Heart right ventricle (tissue), 16 donors: Measurements from ENCODE around the gene LRP1B. TPM values are rescaled to one million over a fixed set of nuclear protein-coding genes. Genes with fewer than 3 reads are reported as not detected.

ENCODE experiments used
- ATAC-seq, 8 donors: fragments of 200-7000 bp; cut with Tn5 transposase; one replicate each; pipeline ENCODE4 v1.9.1; 2020; ENCODE audit warnings: mild to moderate bottlenecking in 8 of 8, moderate library complexity in 8 of 8, moderate number of reproducible peaks in 1 of 8
- DNase-seq, 2 donors: peaks; one replicate each; pipeline ENCODE4 v3.0.0-alpha.2; 2020
- H3K27ac ChIP-seq, 10 donors: fragments of 200-600 bp; sonication (generic) in 2 of 10; one replicate each; pipeline versions ENCODE4 v1.5.0 to v1.8.0; 2020 to 2022; ENCODE audit warnings: mild to moderate bottlenecking in 3 of 10
- H3K27me3 ChIP-seq, 7 donors: fragments of 200-600 bp; one replicate each; pipeline ENCODE4 v1.8.0; 2021 to 2022; ENCODE audit warnings: mild to moderate bottlenecking in 2 of 7
- H3K36me3 ChIP-seq, 9 donors: fragments of 200-600 bp; sonication (generic) in 1 of 9; one replicate each; pipeline versions ENCODE4 v1.5.0 to v1.8.0; 2020 to 2022; ENCODE audit warnings: mild to moderate bottlenecking in 2 of 9
- H3K4me1 ChIP-seq, 9 donors: fragments of 200-600 bp; sonication (generic) in 1 of 9; one replicate each; pipeline versions ENCODE4 v1.5.0 to v1.8.0; 2020 to 2022; ENCODE audit warnings: mild to moderate bottlenecking in 4 of 9
- H3K4me3 ChIP-seq, 10 donors: fragments of 200-600 bp; sonication (generic) in 2 of 10; one replicate each; pipeline versions ENCODE4 v1.5.0 to v1.8.0; 2020 to 2022; ENCODE audit warnings: mild to moderate bottlenecking in 7 of 10, moderate library complexity in 2 of 10
- H3K9me3 ChIP-seq, 11 donors: fragments of 200-600 bp in 10 of 11; sonication (generic) in 2 of 11; one replicate each; pipeline versions ENCODE4 v1.5.0 to v1.8.0; 2013 to 2022; ENCODE audit warnings: mild to moderate bottlenecking in 2 of 11, control low read depth in 1 of 11, moderate library complexity in 1 of 11
- CTCF ChIP-seq, 9 donors: fragments of 200-600 bp; sonication (generic) in 2 of 9; IDR thresholded peaks; one replicate each; pipeline versions ENCODE4 v1.5.0 to v1.8.0; 2021 to 2022; ENCODE audit warnings: antibody characterized with exemption in 9 of 9, mild to moderate bottlenecking in 5 of 9, moderate library complexity in 1 of 9
- WGBS, 2 donors: extraction: QIAGEN DNeasy Blood & Tissue Kit; methylation state at CpG; one replicate each; pipeline ENCODE4 v1.1.7; 2013; ENCODE audit warnings: inconsistent platforms in 1 of 2; 5-methylcytosine and 5-hydroxymethylcytosine counted together
- intact Hi-C, 10 donors: fragments of 100-400 bp; cut with DNase I; formaldehyde crosslinking; loops; one replicate each; pipeline versions ENCODE4 v1.11.1 to v1.14.2; 2022
- polyA plus RNA-seq, 2 donors: library from polyadenylated mRNA; stranded (reverse); fragments of 200-250 nt; gene quantifications; one replicate each; pipeline ENCODE4 v1.2.3, GENCODE V29; 2013
- total RNA-seq, 10 donors: library from RNA; stranded (reverse); fragmentation: NEBNext Ultra II Directional in 3 of 10; extraction: Animal tissue kit (Norgen Biotek cat#: 25700) in 3 of 10; gene quantifications; one replicate each; pipeline versions ENCODE4 v1.2.1 to v1.2.4, GENCODE V29; 2021 to 2023
- donor health status: Arrhythmogenic right ventricular cardiomyopathy.
- donor health status: ischemic (EF 13 %, LVEDD 7.1; RV severe dilation, severe dysfunction).
- donor health status: healthy with polysubstance abuse.
- donor health status: DM: no; HTN: yes; CAD: no.
- donor health status: DM: no; HTN: no; CAD: no.
- donor health status: ischemic (EF 25% LVEDD 6.9; RV normal size, moderate dysfunction).
- donor health status: ischemic (EF 25% LVEDD 5.7; RV mildly dilated, moderate dysfunction).
- donor health status: healthy.
- donor health status: DM: yes; HTN: yes; CAD: no.
- donor health status: Ischemic cardiomyopathy.
- donor health status: ischemic (EF 35%, LVEDD 5.7; RV mildly dilated, moderate dysfunction).
- donor health status: nonischemic (EF 11% LVEDD 7.7; RV severe dilation, severe dysfunction).
- donor health status: DM: yes; HTN: yes; CAD: no.
- donor health status: PGD.
- donor health status: ischemic (EF 29% LVEDD 5.4; RV normal size, mild dysfunction).
- donor health status: nonischemic (EF 23%, LVEDD 6.1; RV moderate dilation, normal function).

Gene LRP1B
- total and polyA plus RNA-seq, 12 donors, result 0.02 to 0.27 (median 0.14) TPM; not detected in 1

GRCh38 chr2:140249821-140250220 is 1881.0 kb downstream of the LRP1B start:
- Histone ChIP-seq H3K4me3 (no peak overlapping the region), H3K36me3 (no peaks in the 10 kb centered on the region), H3K27ac (no peak overlapping the region), H3K4me1 (no peaks in the 10 kb centered on the region), H3K9me3 (no peaks in the 10 kb centered on the region), H3K27me3 (no peaks in the 10 kb centered on the region)
- WGBS, 2 donors, result 62 to 69% methylated on average over 4 of the region's 4 CpGs
- DNase-seq (no peak), ATAC-seq (no peak)
- intact Hi-C loops, result no loop called here
- no peak for TF ChIP-seq CTCF (IDR thresholded peaks at IDR 0.05)

GRCh38 chr2:140248623-140249022 is 1882.2 kb downstream of the LRP1B start:
- H3K9me3 ChIP-seq, result no peaks in the 10 kb centered on the region
- no peak overlapping the region for H3K4me3 ChIP-seq
- no peaks in the 10 kb centered on the region for H3K4me1 ChIP-seq
- DNase-seq (no peak), ATAC-seq (peak in 2 of 8 donors; percentile 29 to 58)
- intact Hi-C loops, result no loop called here
- no peak overlapping the region for H3K27ac ChIP-seq
- 50 to 59% methylated on average over 2 of the region's 2 CpGs for whole genome bisulfite sequencing, 2 donors
- TF ChIP-seq CTCF (IDR thresholded peaks at IDR 0.05), result no peak
- no peaks in the 10 kb centered on the region for H3K27me3 ChIP-seq
- H3K36me3 ChIP-seq, result no peaks in the 10 kb centered on the region

- no peaks in the 10 kb centered on the region for H3K36me3 ChIP-seq
- ATAC-seq, result peak in 2 of 8 donors; percentile 27 to 58
- no peak overlapping the region for H3K4me3 ChIP-seq
- intact Hi-C loops, result no loop called here
- WGBS, 2 donors, result 51 to 65% methylated on average over 4 of the region's 4 CpGs
- no peaks in the 10 kb centered on the region for H3K4me1 ChIP-seq
- no peak for TF ChIP-seq CTCF (IDR thresholded peaks at IDR 0.05)
- no peak overlapping the region for H3K27ac ChIP-seq
- DNase-seq, result no peak
- no peaks in the 10 kb centered on the region for H3K27me3 ChIP-seq
- H3K9me3 ChIP-seq, result no peaks in the 10 kb centered on the region
Observed at GRCh38 chr2:140247451-140248195, 1883.2 kb downstream of the LRP1B start.

- no peak overlapping the region for H3K4me3 ChIP-seq
- 55 to 58% methylated on average over 1 of the region's 1 CpG for WGBS, 2 donors
- H3K4me1 ChIP-seq, result no peaks in the 10 kb centered on the region
- H3K9me3 ChIP-seq, result no peaks in the 10 kb centered on the region
- intact Hi-C loops, result no loop called here
- H3K27me3 ChIP-seq, result no peaks in the 10 kb centered on the region
- no peaks in the 10 kb centered on the region for H3K36me3 ChIP-seq
- H3K27ac ChIP-seq, result no peak overlapping the region
- DNase-seq, result no peak
- no peak for ATAC-seq
- no peak for TF ChIP-seq CTCF (IDR thresholded peaks at IDR 0.05)
Observed at GRCh38 chr2:140246957-140247356, 1883.9 kb downstream of the LRP1B start.
